ENCODE measurements around the gene MUC3A. TPM values are rescaled to one million over a fixed set of nuclear protein-coding genes. Genes with fewer than 3 reads are reported as not detected.

Gene MUC3A
- polyA plus RNA-seq, 4 donors, result 49.6 to 242 (median 104) TPM

GRCh38 chr7:100963386-100963785, 14.1 kb downstream of the MUC3A start:
- WGBS, 3 donors, result 74 to 83% (median 80%) methylated on average over 12 of the region's 12 CpGs
- no peaks in the 10 kb centered on the region for H3K9me3 ChIP-seq (ENCODE audit: control insufficient read depth in 2 of 2, insufficient read depth in 1 of 2, low read depth in 1 of 2, low read length in 1 of 2)
- FAIRE-seq (no peak), DNase-seq (no peak)
- peaks cover 0 to 48% (median 26%) of the 10 kb centered on the region in 3 donors for H3K27me3 ChIP-seq (ENCODE audit: control insufficient read depth in 3 of 3, insufficient read depth in 3 of 3, low read length in 3 of 3)
- no peak overlapping the region for H3K4me3 ChIP-seq (ENCODE audit: low read depth in 1 of 3, low read length in 3 of 3)
- H3K27ac ChIP-seq (ENCODE audit: low read depth in 1 of 3, low read length in 2 of 3), result no peak overlapping the region
- peaks cover 0 to 77% (median 26%) of the 10 kb centered on the region in 3 donors for H3K36me3 ChIP-seq (ENCODE audit: control insufficient read depth in 3 of 3, insufficient read depth in 2 of 3, low read depth in 1 of 3, low read length in 3 of 3)
- peaks cover 2 to 21% (median 12%) of the 10 kb centered on the region in 3 donors for H3K4me1 ChIP-seq (ENCODE audit: control insufficient read depth in 3 of 3, insufficient read depth in 2 of 3, low read depth in 1 of 3, low read length in 2 of 3)

- peaks cover 0 to 50% (median 27%) of the 10 kb centered on the region in 3 donors for H3K27me3 ChIP-seq (ENCODE audit: control insufficient read depth in 3 of 3, insufficient read depth in 3 of 3, low read length in 3 of 3)
Observed at GRCh38 chr7:100963874-100964273, 14.5 kb downstream of the MUC3A start.

GRCh38 chr7:100964630-100965029, 15.3 kb downstream of the MUC3A start:
- DNase-seq (no peak), FAIRE-seq (no peak)
- Histone ChIP-seq H3K4me3 (ENCODE audit: low read depth in 1 of 3, low read length in 3 of 3) (no peak overlapping the region), H3K4me1 (ENCODE audit: control insufficient read depth in 3 of 3, insufficient read depth in 2 of 3, low read depth in 1 of 3, low read length in 2 of 3) (peaks cover 2 to 31% (median 12%) of the 10 kb centered on the region in 3 donors), H3K27me3 (ENCODE audit: control insufficient read depth in 3 of 3, insufficient read depth in 3 of 3, low read length in 3 of 3) (peaks cover 0 to 50% (median 27%) of the 10 kb centered on the region in 3 donors), H3K27ac (ENCODE audit: low read depth in 1 of 3, low read length in 2 of 3) (no peak overlapping the region), H3K36me3 (ENCODE audit: control insufficient read depth in 3 of 3, insufficient read depth in 2 of 3, low read depth in 1 of 3, low read length in 3 of 3) (peaks cover 0 to 81% (median 19%) of the 10 kb centered on the region in 3 donors), H3K9me3 (ENCODE audit: control insufficient read depth in 2 of 2, insufficient read depth in 1 of 2, low read depth in 1 of 2, low read length in 1 of 2) (no peaks in the 10 kb centered on the region)
- 47 to 55% (median 54%) methylated on average over 7 of the region's 7 CpGs for WGBS, 3 donors

More at GRCh38 chr7:100963874-100964273, 14.5 kb downstream of the MUC3A start:
- no peak overlapping the region for H3K4me3 ChIP-seq (ENCODE audit: low read depth in 1 of 3, low read length in 3 of 3)
- peaks cover 0 to 77% (median 25%) of the 10 kb centered on the region in 3 donors for H3K36me3 ChIP-seq (ENCODE audit: control insufficient read depth in 3 of 3, insufficient read depth in 2 of 3, low read depth in 1 of 3, low read length in 3 of 3)
- peaks cover 2 to 26% (median 12%) of the 10 kb centered on the region in 3 donors for H3K4me1 ChIP-seq (ENCODE audit: control insufficient read depth in 3 of 3, insufficient read depth in 2 of 3, low read depth in 1 of 3, low read length in 2 of 3)
- DNase-seq (no peak), FAIRE-seq (no peak)
- WGBS, 3 donors, result 75 to 85% (median 82%) methylated on average over 8 of the region's 8 CpGs
- no peak overlapping the region for H3K27ac ChIP-seq (ENCODE audit: low read depth in 1 of 3, low read length in 2 of 3)
- H3K9me3 ChIP-seq (ENCODE audit: control insufficient read depth in 2 of 2, insufficient read depth in 1 of 2, low read depth in 1 of 2, low read length in 1 of 2), result no peaks in the 10 kb centered on the region

GRCh38 chr7:100965045-100965722, 15.8 kb downstream of the MUC3A start:
- no peak for FAIRE-seq

GRCh38 chr7:100965723-100966541, 16.6 kb downstream of the MUC3A start:
- Histone ChIP-seq H3K4me1 (ENCODE audit: control insufficient read depth in 3 of 3, insufficient read depth in 2 of 3, low read depth in 1 of 3, low read length in 2 of 3) (peaks cover 2 to 33% (median 12%) of the 10 kb centered on the region in 3 donors), H3K36me3 (ENCODE audit: control insufficient read depth in 3 of 3, insufficient read depth in 2 of 3, low read depth in 1 of 3, low read length in 3 of 3) (peaks cover 0 to 75% (median 9%) of the 10 kb centered on the region in 3 donors), H3K27me3 (ENCODE audit: control insufficient read depth in 3 of 3, insufficient read depth in 3 of 3, low read length in 3 of 3) (peaks cover 0 to 42% (median 27%) of the 10 kb centered on the region in 3 donors), H3K9me3 (ENCODE audit: control insufficient read depth in 2 of 2, insufficient read depth in 1 of 2, low read depth in 1 of 2, low read length in 1 of 2) (no peaks in the 10 kb centered on the region), H3K4me3 (ENCODE audit: low read depth in 1 of 3, low read length in 3 of 3) (peak overlapping the region; percentile 37 to 49 (median 42)), H3K27ac (ENCODE audit: low read depth in 1 of 3, low read length in 2 of 3) (peak overlapping the region; percentile 33 to 61 (median 51))
- peak; percentile 94 to 98 for DNase-seq
- FAIRE-seq, result no peak
- whole genome bisulfite sequencing, 3 donors, result 1 to 4% (median 2%) methylated on average over 58 of the region's 58 CpGs

More at GRCh38 chr7:100965045-100965722, 15.8 kb downstream of the MUC3A start:
- Histone ChIP-seq H3K4me1 (ENCODE audit: control insufficient read depth in 3 of 3, insufficient read depth in 2 of 3, low read depth in 1 of 3, low read length in 2 of 3) (peaks cover 2 to 33% (median 12%) of the 10 kb centered on the region in 3 donors), H3K27me3 (ENCODE audit: control insufficient read depth in 3 of 3, insufficient read depth in 3 of 3, low read length in 3 of 3) (peaks cover 0 to 45% (median 27%) of the 10 kb centered on the region in 3 donors), H3K4me3 (ENCODE audit: low read depth in 1 of 3, low read length in 3 of 3) (peak overlapping the region in 2 of 3 donors; percentile 42 to 49), H3K9me3 (ENCODE audit: control insufficient read depth in 2 of 2, insufficient read depth in 1 of 2, low read depth in 1 of 2, low read length in 1 of 2) (no peaks in the 10 kb centered on the region), H3K27ac (ENCODE audit: low read depth in 1 of 3, low read length in 2 of 3) (peak overlapping the region in 1 of 3 donors; percentile 33), H3K36me3 (ENCODE audit: control insufficient read depth in 3 of 3, insufficient read depth in 2 of 3, low read depth in 1 of 3, low read length in 3 of 3) (peaks cover 0 to 83% (median 14%) of the 10 kb centered on the region in 3 donors)
- WGBS, 3 donors, result 27 to 53% (median 44%) methylated on average over 25 of the region's 25 CpGs
- DNase-seq, result no peak

GRCh38 chr7:100966542-100967291, 17.4 kb downstream of the MUC3A start:
- Histone ChIP-seq H3K9me3 (ENCODE audit: control insufficient read depth in 2 of 2, insufficient read depth in 1 of 2, low read depth in 1 of 2, low read length in 1 of 2) (no peaks in the 10 kb centered on the region), H3K27me3 (ENCODE audit: control insufficient read depth in 3 of 3, insufficient read depth in 3 of 3, low read length in 3 of 3) (peaks cover 0 to 42% (median 27%) of the 10 kb centered on the region in 3 donors), H3K4me1 (ENCODE audit: control insufficient read depth in 3 of 3, insufficient read depth in 2 of 3, low read depth in 1 of 3, low read length in 2 of 3) (peaks cover 2 to 33% (median 12%) of the 10 kb centered on the region in 3 donors), H3K4me3 (ENCODE audit: low read depth in 1 of 3, low read length in 3 of 3) (peak overlapping the region; percentile 37 to 49 (median 44)), H3K27ac (ENCODE audit: low read depth in 1 of 3, low read length in 2 of 3) (peak overlapping the region; percentile 6 to 53 (median 19)), H3K36me3 (ENCODE audit: control insufficient read depth in 3 of 3, insufficient read depth in 2 of 3, low read depth in 1 of 3, low read length in 3 of 3) (peaks cover 0 to 68% (median 8%) of the 10 kb centered on the region in 3 donors)
- no peak for FAIRE-seq
- 2 to 8% (median 6%) methylated on average over 40 of the region's 40 CpGs for WGBS, 3 donors
- no peak for DNase-seq

- Histone ChIP-seq H3K27ac (ENCODE audit: low read depth in 1 of 3, low read length in 2 of 3) (no peak overlapping the region), H3K4me3 (ENCODE audit: low read depth in 1 of 3, low read length in 3 of 3) (peak overlapping the region; percentile 37 to 49 (median 44)), H3K27me3 (ENCODE audit: control insufficient read depth in 3 of 3, insufficient read depth in 3 of 3, low read length in 3 of 3) (peaks cover 0 to 42% (median 27%) of the 10 kb centered on the region in 3 donors), H3K36me3 (ENCODE audit: control insufficient read depth in 3 of 3, insufficient read depth in 2 of 3, low read depth in 1 of 3, low read length in 3 of 3) (peaks cover 0 to 64% (median 8%) of the 10 kb centered on the region in 3 donors), H3K9me3 (ENCODE audit: control insufficient read depth in 2 of 2, insufficient read depth in 1 of 2, low read depth in 1 of 2, low read length in 1 of 2) (no peaks in the 10 kb centered on the region), H3K4me1 (ENCODE audit: control insufficient read depth in 3 of 3, insufficient read depth in 2 of 3, low read depth in 1 of 3, low read length in 2 of 3) (peaks cover 2 to 33% (median 12%) of the 10 kb centered on the region in 3 donors)
- FAIRE-seq, result no peak
- 16 to 45% (median 34%) methylated on average over 13 of the region's 13 CpGs for WGBS, 3 donors
- peak in 1 of 2 donors; percentile 32 for DNase-seq
Observed at GRCh38 chr7:100967292-100967863, 18.0 kb downstream of the MUC3A start.
